Measurements from ENCODE around the gene ABCA8. TPM values are rescaled to one million over a fixed set of nuclear protein-coding genes. Genes with fewer than 3 reads are reported as not detected.

Gene ABCA8
- total RNA-seq, 1 experiment from 2014 or later = 0.15 TPM

DNA sequence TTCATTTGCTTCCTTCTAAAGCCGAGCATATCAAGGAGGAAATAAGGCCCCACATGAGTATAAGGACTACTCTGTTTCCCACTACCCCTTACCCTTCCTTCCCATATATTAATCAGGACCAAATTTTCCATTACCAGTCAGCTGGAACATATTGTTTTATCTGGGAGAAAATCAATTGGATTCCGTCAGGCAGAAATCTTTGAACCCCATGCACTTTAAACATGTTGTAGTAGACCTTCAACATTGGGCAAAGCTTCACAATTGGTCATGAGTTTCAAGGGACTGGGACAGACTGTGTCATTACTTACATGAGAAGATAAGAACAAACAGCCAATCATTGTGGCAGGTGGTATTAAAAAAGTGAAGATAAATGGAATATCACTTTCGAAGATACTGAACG lies 70.3 kb downstream of the ABCA8 start (continued):
- TF ChIP-seq, protein P1, sequence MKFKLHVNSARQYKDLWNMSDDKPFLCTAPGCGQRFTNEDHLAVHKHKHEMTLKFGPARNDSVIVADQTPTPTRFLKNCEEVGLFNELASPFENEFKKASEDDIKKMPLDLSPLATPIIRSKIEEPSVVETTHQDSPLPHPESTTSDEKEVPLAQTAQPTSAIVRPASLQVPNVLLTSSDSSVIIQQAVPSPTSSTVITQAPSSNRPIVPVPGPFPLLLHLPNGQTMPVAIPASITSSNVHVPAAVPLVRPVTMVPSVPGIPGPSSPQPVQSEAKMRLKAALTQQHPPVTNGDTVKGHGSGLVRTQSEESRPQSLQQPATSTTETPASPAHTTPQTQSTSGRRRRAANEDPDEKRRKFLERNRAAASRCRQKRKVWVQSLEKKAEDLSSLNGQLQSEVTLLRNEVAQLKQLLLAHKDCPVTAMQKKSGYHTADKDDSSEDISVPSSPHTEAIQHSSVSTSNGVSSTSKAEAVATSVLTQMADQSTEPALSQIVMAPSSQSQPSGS (CRISPR knock-in tag; IDR thresholded peaks at IDR 0.05; ENCODE audit: borderline replicate concordance, low read depth) = no peak
- TF ChIP-seq ZNF219 (CRISPR knock-in tag; IDR thresholded peaks at IDR 0.05; ENCODE audit: borderline replicate concordance) (no peak), KAT7 (CRISPR knock-in tag; IDR thresholded peaks at IDR 0.05; ENCODE audit: borderline replicate concordance) (no peak), ZNF671 (CRISPR knock-in tag; IDR thresholded peaks at IDR 0.05) (no peak), GTF2I (CRISPR knock-in tag; conservative IDR thresholded peaks at IDR 0.05) (no peak)

DNA sequence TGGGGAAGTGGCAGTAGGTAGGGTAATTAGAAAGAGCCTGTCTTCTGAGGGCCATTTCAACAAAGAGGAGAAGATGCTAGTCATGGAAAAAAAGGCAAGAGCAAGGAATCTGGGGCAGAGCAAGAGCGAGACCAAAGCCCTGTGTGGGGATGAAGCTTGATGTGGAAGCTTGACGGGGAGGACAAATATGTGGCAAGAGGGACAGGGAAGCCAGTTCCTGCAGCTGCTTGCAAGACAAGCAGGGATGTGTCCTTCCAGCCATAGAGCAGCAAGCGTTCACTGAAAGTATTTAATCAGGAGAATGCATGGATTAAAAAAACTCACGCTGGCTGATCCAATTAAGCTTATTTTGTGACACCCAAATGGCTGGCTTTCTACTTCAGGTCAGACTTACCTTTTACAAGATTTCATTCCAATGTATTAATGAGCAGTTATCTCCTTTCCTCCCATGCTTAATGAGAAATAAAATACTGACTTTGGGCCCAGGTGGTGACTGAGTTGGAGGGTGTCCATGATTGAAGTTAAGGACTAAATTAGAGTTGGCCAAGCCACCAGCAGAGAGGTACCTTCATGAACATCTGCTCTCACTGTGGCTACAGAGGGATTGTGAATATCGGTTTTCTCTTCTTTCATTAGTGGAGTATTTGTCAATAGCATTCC lies 76.8 kb downstream of the ABCA8 start:
- no peak for DNase-seq (ENCODE audit: low spot score)
- CTCF ChIA-PET = no interaction called here

More for the DNA sequence above, 76.8 kb downstream of the ABCA8 start:
- H3K4me1 Mint-ChIP-seq = no peaks in the 10 kb centered on the region
- peaks cover 28% of the 10 kb centered on the region for H3K9me3 Mint-ChIP-seq
- H3K4me3 Mint-ChIP-seq = no peak overlapping the region
- peaks cover 3% of the 10 kb centered on the region; the same call in 1 of the 2 replicates for H3K36me3 Mint-ChIP-seq
- TF ChIP-seq RELA (CRISPR knock-in tag; IDR thresholded peaks at IDR 0.05; ENCODE audit: borderline replicate concordance) = no peak
- TF ChIP-seq ZNF425 (CRISPR knock-in tag; conservative IDR thresholded peaks at IDR 0.05) = no peak
- no peak for TF ChIP-seq ZNF671 (CRISPR knock-in tag; IDR thresholded peaks at IDR 0.05)
- TF ChIP-seq, protein P2, sequence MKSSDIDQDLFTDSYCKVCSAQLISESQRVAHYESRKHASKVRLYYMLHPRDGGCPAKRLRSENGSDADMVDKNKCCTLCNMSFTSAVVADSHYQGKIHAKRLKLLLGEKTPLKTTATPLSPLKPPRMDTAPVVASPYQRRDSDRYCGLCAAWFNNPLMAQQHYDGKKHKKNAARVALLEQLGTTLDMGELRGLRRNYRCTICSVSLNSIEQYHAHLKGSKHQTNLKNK (CRISPR knock-in tag; IDR thresholded peaks at IDR 0.05) = no peak
- TF ChIP-seq CDX4 (CRISPR knock-in tag; IDR thresholded peaks at IDR 0.05; ENCODE audit: borderline replicate concordance) = no peak
- no peak for TF ChIP-seq ELF4 (CRISPR knock-in tag; IDR thresholded peaks at IDR 0.05; ENCODE audit: low read depth)
- no peak for TF ChIP-seq ETV6 (CRISPR knock-in tag; IDR thresholded peaks at IDR 0.05)
- TF ChIP-seq USF2 (CRISPR knock-in tag; IDR thresholded peaks at IDR 0.05) = no peak
- TF ChIP-seq, protein P3, sequence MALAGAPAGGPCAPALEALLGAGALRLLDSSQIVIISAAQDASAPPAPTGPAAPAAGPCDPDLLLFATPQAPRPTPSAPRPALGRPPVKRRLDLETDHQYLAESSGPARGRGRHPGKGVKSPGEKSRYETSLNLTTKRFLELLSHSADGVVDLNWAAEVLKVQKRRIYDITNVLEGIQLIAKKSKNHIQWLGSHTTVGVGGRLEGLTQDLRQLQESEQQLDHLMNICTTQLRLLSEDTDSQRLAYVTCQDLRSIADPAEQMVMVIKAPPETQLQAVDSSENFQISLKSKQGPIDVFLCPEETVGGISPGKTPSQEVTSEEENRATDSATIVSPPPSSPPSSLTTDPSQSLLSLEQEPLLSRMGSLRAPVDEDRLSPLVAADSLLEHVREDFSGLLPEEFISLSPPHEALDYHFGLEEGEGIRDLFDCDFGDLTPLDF (CRISPR knock-in tag; IDR thresholded peaks at IDR 0.05) = no peak
- TF ChIP-seq, protein P4, sequence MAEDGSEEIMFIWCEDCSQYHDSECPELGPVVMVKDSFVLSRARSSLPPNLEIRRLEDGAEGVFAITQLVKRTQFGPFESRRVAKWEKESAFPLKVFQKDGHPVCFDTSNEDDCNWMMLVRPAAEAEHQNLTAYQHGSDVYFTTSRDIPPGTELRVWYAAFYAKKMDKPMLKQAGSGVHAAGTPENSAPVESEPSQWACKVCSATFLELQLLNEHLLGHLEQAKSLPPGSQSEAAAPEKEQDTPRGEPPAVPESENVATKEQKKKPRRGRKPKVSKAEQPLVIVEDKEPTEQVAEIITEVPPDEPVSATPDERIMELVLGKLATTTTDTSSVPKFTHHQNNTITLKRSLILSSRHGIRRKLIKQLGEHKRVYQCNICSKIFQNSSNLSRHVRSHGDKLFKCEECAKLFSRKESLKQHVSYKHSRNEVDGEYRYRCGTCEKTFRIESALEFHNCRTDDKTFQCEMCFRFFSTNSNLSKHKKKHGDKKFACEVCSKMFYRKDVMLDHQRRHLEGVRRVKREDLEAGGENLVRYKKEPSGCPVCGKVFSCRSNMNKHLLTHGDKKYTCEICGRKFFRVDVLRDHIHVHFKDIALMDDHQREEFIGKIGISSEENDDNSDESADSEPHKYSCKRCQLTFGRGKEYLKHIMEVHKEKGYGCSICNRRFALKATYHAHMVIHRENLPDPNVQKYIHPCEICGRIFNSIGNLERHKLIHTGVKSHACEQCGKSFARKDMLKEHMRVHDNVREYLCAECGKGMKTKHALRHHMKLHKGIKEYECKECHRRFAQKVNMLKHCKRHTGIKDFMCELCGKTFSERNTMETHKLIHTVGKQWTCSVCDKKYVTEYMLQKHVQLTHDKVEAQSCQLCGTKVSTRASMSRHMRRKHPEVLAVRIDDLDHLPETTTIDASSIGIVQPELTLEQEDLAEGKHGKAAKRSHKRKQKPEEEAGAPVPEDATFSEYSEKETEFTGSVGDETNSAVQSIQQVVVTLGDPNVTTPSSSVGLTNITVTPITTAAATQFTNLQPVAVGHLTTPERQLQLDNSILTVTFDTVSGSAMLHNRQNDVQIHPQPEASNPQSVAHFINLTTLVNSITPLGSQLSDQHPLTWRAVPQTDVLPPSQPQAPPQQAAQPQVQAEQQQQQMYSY (CRISPR knock-in tag; IDR thresholded peaks at IDR 0.05) = no peak
- TF ChIP-seq JAZF1 (CRISPR knock-in tag; IDR thresholded peaks at IDR 0.05) = no peak
- no peak for TF ChIP-seq MLX (CRISPR knock-in tag; IDR thresholded peaks at IDR 0.05)
- no peak for TF ChIP-seq CBFB (CRISPR knock-in tag; IDR thresholded peaks at IDR 0.05; ENCODE audit: low read depth)
- no peak for TF ChIP-seq FOXP1 (CRISPR knock-in tag; IDR thresholded peaks at IDR 0.05; ENCODE audit: borderline replicate concordance)
- TF ChIP-seq KAT7 (CRISPR knock-in tag; IDR thresholded peaks at IDR 0.05; ENCODE audit: borderline replicate concordance) = no peak
- TF ChIP-seq GABPB1 (CRISPR knock-in tag; IDR thresholded peaks at IDR 0.05) = no peak
- TF ChIP-seq E2F4 (CRISPR knock-in tag; IDR thresholded peaks at IDR 0.05; ENCODE audit: borderline replicate concordance, low read depth) = no peak
- no peak for TF ChIP-seq USF1 (CRISPR knock-in tag; IDR thresholded peaks at IDR 0.05)
- no peak for ATAC-seq
- no peak overlapping the region for H3K27ac Mint-ChIP-seq
- POLR2A ChIA-PET = no interaction called here
- H3K27me3 Mint-ChIP-seq (ENCODE audit: low read depth) = no peaks in the 10 kb centered on the region
